IPS-20b (cell line): ENCODE results near the gene PTPRF.

Source experiments
- H3K27ac ChIP-seq: one replicate; pipeline ENCODE4 v1.5.1; 2013; ENCODE audit warnings: low read length
- H3K27me3 ChIP-seq: 2 replicates; pipeline ENCODE4 v1.6.1; 2013; ENCODE audit warnings: mild to moderate bottlenecking, low read length, inconsistent platforms; ENCODE audit not compliant: insufficient read depth
- H3K36me3 ChIP-seq: 2 replicates; pipeline ENCODE4 v1.6.1; 2013; ENCODE audit warnings: low read depth, mild to moderate bottlenecking, inconsistent platforms, low read length, moderate library complexity; ENCODE audit not compliant: insufficient read depth
- H3K4me1 ChIP-seq: 2 replicates; pipeline ENCODE4 v1.6.1; 2013; ENCODE audit warnings: mild to moderate bottlenecking, control low read depth, inconsistent platforms, low read length, moderate library complexity; ENCODE audit not compliant: insufficient read depth
- H3K4me3 ChIP-seq: 2 replicates; pipeline ENCODE4 v1.5.1; 2013; ENCODE audit warnings: mild to moderate bottlenecking, low read length, inconsistent platforms
- H3K9ac ChIP-seq: 2 replicates; pipeline ENCODE4 v1.6.1; 2013; ENCODE audit warnings: low read depth, mild to moderate bottlenecking, inconsistent platforms, low read length, moderate library complexity
- H3K9me3 ChIP-seq: 2 replicates; pipeline ENCODE4 v1.6.1; 2013; ENCODE audit warnings: mild to moderate bottlenecking, low read depth, low read length, inconsistent platforms; ENCODE audit not compliant: insufficient read depth

PTPRF gene

GRCh38 chr1:43648876-43649477, 118.3 kb downstream of the PTPRF start:
- Histone ChIP-seq H3K9me3 (no peaks in the 10 kb centered on the region), H3K27me3 (no peaks in the 10 kb centered on the region), H3K36me3 (peaks cover 6% of the 10 kb centered on the region), H3K27ac (peak overlapping the region; percentile 18), H3K4me1 (peaks cover 10% of the 10 kb centered on the region), H3K4me3 (peak overlapping the region; percentile 88), H3K9ac (peak overlapping the region; percentile 76; the same call in 1 of the 2 replicates)

- Histone ChIP-seq H3K9ac (peak overlapping the region; percentile 92), H3K9me3 (no peaks in the 10 kb centered on the region), H3K36me3 (peaks cover 21% of the 10 kb centered on the region), H3K27me3 (no peaks in the 10 kb centered on the region), H3K27ac (peak overlapping the region; percentile 44), H3K4me1 (peaks cover 10% of the 10 kb centered on the region; the same call in 1 of the 2 replicates), H3K4me3 (peak overlapping the region; percentile 88)
Observed at GRCh38 chr1:43650310-43651085, 119.8 kb downstream of the PTPRF start.

GRCh38 chr1:43651188-43651587, 120.5 kb downstream of the PTPRF start:
- peak overlapping the region; percentile 88 for H3K4me3 ChIP-seq
- H3K9me3 ChIP-seq: no peaks in the 10 kb centered on the region
- peak overlapping the region; percentile 44 for H3K27ac ChIP-seq
- no peaks in the 10 kb centered on the region for H3K27me3 ChIP-seq
- peak overlapping the region; percentile 92; the same call in 1 of the 2 replicates for H3K9ac ChIP-seq
- peaks cover 28% of the 10 kb centered on the region for H3K36me3 ChIP-seq
- peaks cover 10% of the 10 kb centered on the region; the same call in 1 of the 2 replicates for H3K4me1 ChIP-seq

GRCh38 chr1:43651902-43652301, 121.2 kb downstream of the PTPRF start:
- Histone ChIP-seq H3K4me1 (peaks cover 10% of the 10 kb centered on the region; the same call in 1 of the 2 replicates), H3K9me3 (no peaks in the 10 kb centered on the region), H3K4me3 (peak overlapping the region; percentile 88), H3K27ac (no peak overlapping the region), H3K27me3 (no peaks in the 10 kb centered on the region), H3K9ac (peak overlapping the region; percentile 92; the same call in 1 of the 2 replicates), H3K36me3 (peaks cover 35% of the 10 kb centered on the region)

- H3K9ac ChIP-seq: peak overlapping the region; percentile 33; the same call in 1 of the 2 replicates
- H3K4me3 ChIP-seq: peak overlapping the region; percentile 54; the same call in 1 of the 2 replicates
- H3K36me3 ChIP-seq: peaks cover 49% of the 10 kb centered on the region
- peak overlapping the region; percentile 44 for H3K27ac ChIP-seq
- H3K27me3 ChIP-seq: no peaks in the 10 kb centered on the region
- H3K4me1 ChIP-seq: peaks cover 10% of the 10 kb centered on the region; the same call in 1 of the 2 replicates
- no peaks in the 10 kb centered on the region for H3K9me3 ChIP-seq
Observed at GRCh38 chr1:43653339-43653738, 122.7 kb downstream of the PTPRF start.

GRCh38 chr1:43653893-43654292, 123.2 kb downstream of the PTPRF start:
- no peaks in the 10 kb centered on the region for H3K9me3 ChIP-seq
- H3K27me3 ChIP-seq: no peaks in the 10 kb centered on the region
- peaks cover 55% of the 10 kb centered on the region for H3K36me3 ChIP-seq
- H3K4me3 ChIP-seq: peak overlapping the region; percentile 54; the same call in 1 of the 2 replicates
- H3K9ac ChIP-seq: peak overlapping the region; percentile 8; the same call in 1 of the 2 replicates
- peaks cover 10% of the 10 kb centered on the region; the same call in 1 of the 2 replicates for H3K4me1 ChIP-seq
- H3K27ac ChIP-seq: no peak overlapping the region

- Histone ChIP-seq H3K4me3 (no peak overlapping the region), H3K9ac (no peak overlapping the region), H3K36me3 (peaks cover 72% of the 10 kb centered on the region), H3K4me1 (peaks cover 25% of the 10 kb centered on the region), H3K9me3 (no peaks in the 10 kb centered on the region), H3K27ac (no peak overlapping the region), H3K27me3 (no peaks in the 10 kb centered on the region)
Observed at GRCh38 chr1:43655953-43656352, 125.3 kb downstream of the PTPRF start.

- Histone ChIP-seq H3K36me3 (peaks cover 95% of the 10 kb centered on the region), H3K27ac (peak overlapping the region; percentile 67), H3K9ac (0 out of 2 replicates have a peak overlapping the region, but pooled peaks have one; percentile 49), H3K9me3 (no peaks in the 10 kb centered on the region), H3K27me3 (no peaks in the 10 kb centered on the region), H3K4me1 (peaks cover 18% of the 10 kb centered on the region), H3K4me3 (peak overlapping the region; percentile 54)
Observed at GRCh38 chr1:43659212-43660166, 128.8 kb downstream of the PTPRF start.

- H3K9ac ChIP-seq: 0 out of 2 replicates have a peak overlapping the region, but pooled peaks have one; percentile 49
- no peaks in the 10 kb centered on the region for H3K9me3 ChIP-seq
- peaks cover 18% of the 10 kb centered on the region for H3K4me1 ChIP-seq
- H3K36me3 ChIP-seq: peaks cover 95% of the 10 kb centered on the region
- H3K4me3 ChIP-seq: peak overlapping the region; percentile 54
- H3K27me3 ChIP-seq: no peaks in the 10 kb centered on the region
- peak overlapping the region; percentile 67 for H3K27ac ChIP-seq
Observed at GRCh38 chr1:43660355-43660754, 129.7 kb downstream of the PTPRF start.

- Histone ChIP-seq H3K9ac (no peak overlapping the region), H3K9me3 (no peaks in the 10 kb centered on the region), H3K27me3 (no peaks in the 10 kb centered on the region), H3K4me1 (peaks cover 15% of the 10 kb centered on the region), H3K27ac (no peak overlapping the region), H3K36me3 (peaks cover 94% of the 10 kb centered on the region), H3K4me3 (no peak overlapping the region)
Observed at GRCh38 chr1:43664369-43664768, 133.7 kb downstream of the PTPRF start.

GRCh38 chr1:43666608-43667007, 135.9 kb downstream of the PTPRF start:
- Histone ChIP-seq H3K9me3 (no peaks in the 10 kb centered on the region), H3K9ac (no peak overlapping the region), H3K36me3 (peaks cover 100% of the 10 kb centered on the region), H3K4me1 (no peaks in the 10 kb centered on the region; the same call in 1 of the 2 replicates), H3K27ac (no peak overlapping the region), H3K27me3 (no peaks in the 10 kb centered on the region), H3K4me3 (no peak overlapping the region)
